ENCODE measurements around the gene MAP4K1.

MAP4K1 gene

DNA sequence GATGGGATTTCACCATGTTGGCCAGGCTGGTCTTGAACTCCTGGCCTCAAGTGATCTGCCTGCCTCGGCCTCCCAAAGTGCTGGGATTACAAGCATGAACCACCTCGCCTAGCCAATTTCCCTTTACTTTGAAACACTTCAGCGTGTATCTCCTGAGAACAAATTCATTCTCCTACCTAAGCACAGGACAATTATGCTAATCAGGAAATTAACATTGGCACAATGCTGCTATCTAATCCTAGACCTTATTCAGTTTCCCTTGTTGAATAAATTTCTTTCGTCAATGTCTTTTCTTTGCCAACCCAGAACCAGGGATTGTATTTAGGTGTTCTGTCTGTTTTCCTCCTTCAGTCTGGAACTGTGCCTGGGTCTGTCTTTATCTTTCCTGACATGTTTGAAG, 67.8 kb downstream of the MAP4K1 start:
- no peak for DNase-seq (ENCODE audit: low spot score)
- ChIA-PET CTCF (no interaction called here), POLR2A (ENCODE audit: low non-redundant PET) (interaction anchor here (0.7 kb wide), 1 partner anchor 140 kb away, joined by 3 read pairs; no protein-coding TSS in a partner anchor)
- H3K27ac ChIP-seq = no peak overlapping the region
- TF ChIP-seq, protein P1, sequence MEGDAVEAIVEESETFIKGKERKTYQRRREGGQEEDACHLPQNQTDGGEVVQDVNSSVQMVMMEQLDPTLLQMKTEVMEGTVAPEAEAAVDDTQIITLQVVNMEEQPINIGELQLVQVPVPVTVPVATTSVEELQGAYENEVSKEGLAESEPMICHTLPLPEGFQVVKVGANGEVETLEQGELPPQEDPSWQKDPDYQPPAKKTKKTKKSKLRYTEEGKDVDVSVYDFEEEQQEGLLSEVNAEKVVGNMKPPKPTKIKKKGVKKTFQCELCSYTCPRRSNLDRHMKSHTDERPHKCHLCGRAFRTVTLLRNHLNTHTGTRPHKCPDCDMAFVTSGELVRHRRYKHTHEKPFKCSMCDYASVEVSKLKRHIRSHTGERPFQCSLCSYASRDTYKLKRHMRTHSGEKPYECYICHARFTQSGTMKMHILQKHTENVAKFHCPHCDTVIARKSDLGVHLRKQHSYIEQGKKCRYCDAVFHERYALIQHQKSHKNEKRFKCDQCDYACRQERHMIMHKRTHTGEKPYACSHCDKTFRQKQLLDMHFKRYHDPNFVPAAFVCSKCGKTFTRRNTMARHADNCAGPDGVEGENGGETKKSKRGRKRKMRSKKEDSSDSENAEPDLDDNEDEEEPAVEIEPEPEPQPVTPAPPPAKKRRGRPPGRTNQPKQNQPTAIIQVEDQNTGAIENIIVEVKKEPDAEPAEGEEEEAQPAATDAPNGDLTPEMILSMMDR (conservative IDR thresholded peaks at IDR 0.05; ENCODE audit: low read depth) = no peak

DNA sequence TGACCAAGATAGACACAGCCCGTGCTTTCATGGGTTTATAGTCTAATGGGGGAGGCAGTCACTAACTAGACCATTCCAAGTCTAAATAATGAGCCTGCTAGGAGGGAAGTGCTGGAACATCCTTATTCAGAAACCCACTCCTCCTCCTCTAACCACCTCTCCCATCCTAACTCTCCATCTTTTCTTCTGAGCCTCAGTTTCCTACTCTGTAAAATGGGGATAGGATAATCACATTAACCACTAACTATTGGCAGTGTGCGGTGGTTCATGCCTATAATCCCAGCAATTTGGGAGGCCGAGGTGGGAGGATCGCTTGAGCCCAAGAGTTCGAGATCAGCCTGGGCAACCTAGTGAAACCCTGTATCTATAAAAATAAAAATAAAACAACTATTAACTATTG, 68.7 kb downstream of the MAP4K1 start:
- no peak overlapping the region for H3K27ac ChIP-seq
- ChIA-PET CTCF (no interaction called here), POLR2A (ENCODE audit: low non-redundant PET) (no interaction called here)
- TF ChIP-seq, protein P1 (conservative IDR thresholded peaks at IDR 0.05; ENCODE audit: low read depth) = no peak
- no peak for DNase-seq (ENCODE audit: low spot score)

DNA sequence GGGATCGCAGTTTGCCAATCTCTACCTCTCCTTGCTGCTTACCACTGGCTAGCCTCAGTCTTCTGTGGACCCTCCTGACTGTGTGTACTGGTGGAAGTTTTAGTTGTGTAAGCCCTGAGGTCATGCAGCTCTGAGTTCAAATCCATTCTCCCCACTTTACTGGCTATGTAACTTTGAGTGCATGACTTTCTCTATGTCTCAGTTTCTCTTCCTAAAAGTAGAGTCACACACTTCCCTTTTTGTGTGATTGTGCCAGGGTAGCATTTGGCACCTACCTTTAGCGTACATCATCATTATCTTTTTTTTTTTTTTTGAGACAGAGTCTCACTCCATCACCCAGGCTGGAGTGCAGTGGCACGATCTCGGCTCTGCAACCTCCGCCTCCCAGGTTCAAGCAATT, 70.3 kb downstream of the MAP4K1 start:
- TF ChIP-seq, protein P1 (conservative IDR thresholded peaks at IDR 0.05; ENCODE audit: low read depth) = no peak
- H3K27ac ChIP-seq = no peak overlapping the region
- DNase-seq (ENCODE audit: low spot score) = no peak
- ChIA-PET POLR2A (ENCODE audit: low non-redundant PET) (no interaction called here), CTCF (interaction anchor here (0.7 kb wide), 1 partner anchor 82 kb away, joined by 3 read pairs; no protein-coding TSS in a partner anchor)

DNA sequence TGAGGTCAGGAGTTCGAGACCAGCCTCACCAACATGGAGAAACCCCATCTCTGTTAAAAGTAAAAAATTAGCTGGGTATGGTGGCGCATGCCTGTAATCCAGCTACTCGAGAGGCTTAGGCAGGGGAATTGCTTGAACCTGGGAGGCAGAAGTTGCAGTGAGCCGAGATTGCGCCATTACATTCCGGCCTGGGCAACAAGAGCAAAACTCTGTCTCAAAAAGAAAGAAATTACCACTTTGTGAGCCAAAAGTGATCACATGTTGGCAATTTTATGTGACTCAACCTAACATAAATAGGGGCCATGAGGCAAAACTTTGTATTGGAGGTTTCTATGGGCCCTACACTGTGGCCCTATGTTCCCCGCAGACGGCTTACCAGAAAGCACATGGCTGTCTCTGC, 72.2 kb downstream of the MAP4K1 start:
- POLR2A ChIA-PET (ENCODE audit: low non-redundant PET) = no interaction called here
- peak overlapping the region; percentile 46 for H3K27ac ChIP-seq
- CTCF ChIA-PET = interaction anchor here (0.7 to 1.1 kb wide), 4 partner anchors 72 to 94 kb away, joined by 3 to 7 read pairs (median 4); partner anchors contain the start of genes EIF3K and MAP4K1
- no peak for DNase-seq (ENCODE audit: low spot score)
- TF ChIP-seq, protein P1 (conservative IDR thresholded peaks at IDR 0.05; ENCODE audit: low read depth) = no peak

DNA sequence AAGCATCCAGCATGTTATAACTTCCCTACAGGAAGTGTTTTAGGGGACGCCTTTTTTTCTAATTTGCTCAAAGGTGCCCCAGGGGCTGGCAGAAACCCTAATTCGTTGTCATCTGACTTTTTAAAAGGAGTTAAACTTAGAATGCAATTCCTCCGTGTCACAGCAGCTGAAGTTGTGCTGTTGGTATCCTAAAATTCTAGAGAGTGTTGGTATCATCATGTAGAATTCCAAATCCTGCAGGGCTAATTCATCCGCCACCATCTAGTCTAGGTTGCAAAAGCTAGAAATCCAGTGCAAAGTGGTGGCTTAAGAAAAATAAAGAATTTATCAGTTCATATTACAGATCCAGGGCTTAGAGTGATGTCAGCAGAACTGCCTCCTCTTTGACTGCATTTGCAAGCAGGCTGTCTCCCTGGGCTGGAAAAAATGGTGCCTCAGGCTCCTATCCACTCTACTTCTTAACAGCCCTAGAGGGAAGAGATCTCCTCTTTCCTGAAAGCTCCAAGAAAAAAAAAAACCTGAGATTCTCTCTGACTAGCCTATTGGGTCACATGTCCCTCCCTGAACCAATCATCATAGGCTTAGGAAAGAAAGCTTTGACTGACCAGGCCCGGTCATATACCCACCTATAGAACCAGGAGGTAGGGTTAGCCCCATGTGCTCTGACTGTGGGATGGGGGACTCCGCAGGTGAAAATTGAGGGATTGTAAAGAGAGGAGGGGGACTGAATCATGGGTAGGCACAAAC, 73.0 kb downstream of the MAP4K1 start:
- TF ChIP-seq, protein P1 (conservative IDR thresholded peaks at IDR 0.05; ENCODE audit: low read depth) = no peak; the same call in 1 of the 2 replicates
- H3K27ac ChIP-seq = peak overlapping the region; percentile 46
- ChIA-PET POLR2A (ENCODE audit: low non-redundant PET) (interaction anchor here (0.5 kb wide), 1 partner anchor 53 kb away, joined by 4 read pairs; no protein-coding TSS in a partner anchor), CTCF (interaction anchor here (0.6 to 1.1 kb wide), 9 partner anchors 11 to 506 kb away, joined by 3 to 7 read pairs (median 3); partner anchors contain the start of genes EIF3K and MAP4K1)
- DNase-seq (ENCODE audit: low spot score) = no peak

DNA sequence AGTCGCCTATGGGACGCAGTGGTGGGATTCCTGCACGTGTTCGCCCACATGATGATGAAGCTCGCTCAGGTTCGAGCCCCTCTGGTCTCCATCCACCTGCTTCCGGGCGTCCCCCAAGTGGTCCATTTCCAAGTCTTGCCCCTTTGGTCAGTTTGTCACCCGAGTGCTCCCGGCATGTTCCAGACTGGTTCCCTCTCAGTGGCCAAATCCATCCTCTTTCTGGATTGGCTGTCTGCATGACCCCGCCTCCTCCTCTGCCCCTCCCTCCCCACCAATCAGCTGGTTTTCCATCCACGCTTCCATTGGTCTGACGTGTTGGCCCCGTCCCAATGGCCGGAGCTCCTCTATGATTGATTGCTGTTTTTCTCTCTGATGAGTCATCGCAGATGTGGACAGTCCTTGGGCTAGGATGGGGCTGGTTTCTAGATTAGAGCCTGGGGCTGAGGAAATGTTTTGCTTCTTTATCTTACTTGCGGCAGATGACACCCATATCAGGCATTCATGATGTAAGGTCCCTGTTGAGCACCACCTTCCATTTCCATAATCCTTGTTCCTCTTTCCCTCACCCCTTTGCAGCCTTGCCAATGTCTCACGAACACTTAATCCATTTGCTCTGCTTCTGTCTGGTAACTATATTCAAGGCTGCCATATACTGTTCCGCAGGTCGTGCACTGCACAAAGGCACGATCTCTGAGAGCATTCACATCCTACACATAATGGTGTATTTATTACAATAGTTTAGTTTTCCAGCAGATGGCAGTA, 73.8 kb downstream of the MAP4K1 start:
- H3K27ac ChIP-seq = peak overlapping the region; percentile 63
- POLR2A ChIA-PET (ENCODE audit: low non-redundant PET) = interaction anchor here (0.5 to 0.6 kb wide), 2 partner anchors 52 to 86 kb away, joined by 3 to 4 read pairs; no protein-coding TSS in a partner anchor
- TF ChIP-seq, protein P1 (conservative IDR thresholded peaks at IDR 0.05; ENCODE audit: low read depth) = peak; percentile 68
- CTCF ChIA-PET = interaction anchor here (0.6 to 0.9 kb wide), 4 partner anchors 12 to 171 kb away, joined by 3 to 8 read pairs (median 3); no protein-coding TSS in a partner anchor
- peak; percentile 94 for DNase-seq (ENCODE audit: low spot score)
